ENCODE measurements around the gene ATAD1. TPM values are rescaled to one million over a fixed set of nuclear protein-coding genes. Genes with fewer than 3 reads are reported as not detected.

The ATAD1 gene
- total and polyA plus RNA-seq, 2 of the 8 experiments (the other 6 are each of a cell fraction or from before 2014, with no cell fraction given): 8.9 to 35.3 TPM

DNA sequence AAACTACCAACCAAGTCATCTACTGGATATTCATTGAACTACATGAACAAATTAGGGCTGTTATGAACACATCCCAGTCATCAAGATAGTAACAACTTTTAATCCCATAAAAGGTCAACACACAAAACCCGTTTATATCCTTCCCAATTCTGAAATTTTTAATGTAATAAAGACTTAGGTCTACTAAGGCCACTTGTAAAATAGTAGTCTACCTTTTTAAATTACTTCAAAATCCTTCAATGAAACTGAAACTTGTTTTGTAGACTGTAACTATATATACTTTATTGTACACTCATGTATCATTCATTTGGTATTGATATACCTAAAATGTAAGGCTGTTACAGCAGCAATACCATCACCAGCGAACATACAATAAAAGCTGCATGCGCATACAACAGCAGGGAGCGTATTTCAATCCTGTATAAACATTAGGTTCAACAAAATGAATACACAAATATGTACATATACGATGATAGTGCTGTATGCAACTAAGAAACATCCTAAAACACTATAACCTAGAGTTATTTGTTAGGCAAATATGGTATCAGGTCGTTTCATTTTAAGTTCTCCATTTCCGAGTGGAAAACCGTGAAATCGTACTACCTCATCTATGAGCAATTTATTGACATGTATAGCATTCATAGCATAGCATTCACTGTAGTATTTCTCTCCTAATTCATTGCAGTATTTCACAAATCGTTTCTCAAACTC, 973 bp downstream of the ATAD1 start (continued):
- TF ChIP-seq, protein P1, sequence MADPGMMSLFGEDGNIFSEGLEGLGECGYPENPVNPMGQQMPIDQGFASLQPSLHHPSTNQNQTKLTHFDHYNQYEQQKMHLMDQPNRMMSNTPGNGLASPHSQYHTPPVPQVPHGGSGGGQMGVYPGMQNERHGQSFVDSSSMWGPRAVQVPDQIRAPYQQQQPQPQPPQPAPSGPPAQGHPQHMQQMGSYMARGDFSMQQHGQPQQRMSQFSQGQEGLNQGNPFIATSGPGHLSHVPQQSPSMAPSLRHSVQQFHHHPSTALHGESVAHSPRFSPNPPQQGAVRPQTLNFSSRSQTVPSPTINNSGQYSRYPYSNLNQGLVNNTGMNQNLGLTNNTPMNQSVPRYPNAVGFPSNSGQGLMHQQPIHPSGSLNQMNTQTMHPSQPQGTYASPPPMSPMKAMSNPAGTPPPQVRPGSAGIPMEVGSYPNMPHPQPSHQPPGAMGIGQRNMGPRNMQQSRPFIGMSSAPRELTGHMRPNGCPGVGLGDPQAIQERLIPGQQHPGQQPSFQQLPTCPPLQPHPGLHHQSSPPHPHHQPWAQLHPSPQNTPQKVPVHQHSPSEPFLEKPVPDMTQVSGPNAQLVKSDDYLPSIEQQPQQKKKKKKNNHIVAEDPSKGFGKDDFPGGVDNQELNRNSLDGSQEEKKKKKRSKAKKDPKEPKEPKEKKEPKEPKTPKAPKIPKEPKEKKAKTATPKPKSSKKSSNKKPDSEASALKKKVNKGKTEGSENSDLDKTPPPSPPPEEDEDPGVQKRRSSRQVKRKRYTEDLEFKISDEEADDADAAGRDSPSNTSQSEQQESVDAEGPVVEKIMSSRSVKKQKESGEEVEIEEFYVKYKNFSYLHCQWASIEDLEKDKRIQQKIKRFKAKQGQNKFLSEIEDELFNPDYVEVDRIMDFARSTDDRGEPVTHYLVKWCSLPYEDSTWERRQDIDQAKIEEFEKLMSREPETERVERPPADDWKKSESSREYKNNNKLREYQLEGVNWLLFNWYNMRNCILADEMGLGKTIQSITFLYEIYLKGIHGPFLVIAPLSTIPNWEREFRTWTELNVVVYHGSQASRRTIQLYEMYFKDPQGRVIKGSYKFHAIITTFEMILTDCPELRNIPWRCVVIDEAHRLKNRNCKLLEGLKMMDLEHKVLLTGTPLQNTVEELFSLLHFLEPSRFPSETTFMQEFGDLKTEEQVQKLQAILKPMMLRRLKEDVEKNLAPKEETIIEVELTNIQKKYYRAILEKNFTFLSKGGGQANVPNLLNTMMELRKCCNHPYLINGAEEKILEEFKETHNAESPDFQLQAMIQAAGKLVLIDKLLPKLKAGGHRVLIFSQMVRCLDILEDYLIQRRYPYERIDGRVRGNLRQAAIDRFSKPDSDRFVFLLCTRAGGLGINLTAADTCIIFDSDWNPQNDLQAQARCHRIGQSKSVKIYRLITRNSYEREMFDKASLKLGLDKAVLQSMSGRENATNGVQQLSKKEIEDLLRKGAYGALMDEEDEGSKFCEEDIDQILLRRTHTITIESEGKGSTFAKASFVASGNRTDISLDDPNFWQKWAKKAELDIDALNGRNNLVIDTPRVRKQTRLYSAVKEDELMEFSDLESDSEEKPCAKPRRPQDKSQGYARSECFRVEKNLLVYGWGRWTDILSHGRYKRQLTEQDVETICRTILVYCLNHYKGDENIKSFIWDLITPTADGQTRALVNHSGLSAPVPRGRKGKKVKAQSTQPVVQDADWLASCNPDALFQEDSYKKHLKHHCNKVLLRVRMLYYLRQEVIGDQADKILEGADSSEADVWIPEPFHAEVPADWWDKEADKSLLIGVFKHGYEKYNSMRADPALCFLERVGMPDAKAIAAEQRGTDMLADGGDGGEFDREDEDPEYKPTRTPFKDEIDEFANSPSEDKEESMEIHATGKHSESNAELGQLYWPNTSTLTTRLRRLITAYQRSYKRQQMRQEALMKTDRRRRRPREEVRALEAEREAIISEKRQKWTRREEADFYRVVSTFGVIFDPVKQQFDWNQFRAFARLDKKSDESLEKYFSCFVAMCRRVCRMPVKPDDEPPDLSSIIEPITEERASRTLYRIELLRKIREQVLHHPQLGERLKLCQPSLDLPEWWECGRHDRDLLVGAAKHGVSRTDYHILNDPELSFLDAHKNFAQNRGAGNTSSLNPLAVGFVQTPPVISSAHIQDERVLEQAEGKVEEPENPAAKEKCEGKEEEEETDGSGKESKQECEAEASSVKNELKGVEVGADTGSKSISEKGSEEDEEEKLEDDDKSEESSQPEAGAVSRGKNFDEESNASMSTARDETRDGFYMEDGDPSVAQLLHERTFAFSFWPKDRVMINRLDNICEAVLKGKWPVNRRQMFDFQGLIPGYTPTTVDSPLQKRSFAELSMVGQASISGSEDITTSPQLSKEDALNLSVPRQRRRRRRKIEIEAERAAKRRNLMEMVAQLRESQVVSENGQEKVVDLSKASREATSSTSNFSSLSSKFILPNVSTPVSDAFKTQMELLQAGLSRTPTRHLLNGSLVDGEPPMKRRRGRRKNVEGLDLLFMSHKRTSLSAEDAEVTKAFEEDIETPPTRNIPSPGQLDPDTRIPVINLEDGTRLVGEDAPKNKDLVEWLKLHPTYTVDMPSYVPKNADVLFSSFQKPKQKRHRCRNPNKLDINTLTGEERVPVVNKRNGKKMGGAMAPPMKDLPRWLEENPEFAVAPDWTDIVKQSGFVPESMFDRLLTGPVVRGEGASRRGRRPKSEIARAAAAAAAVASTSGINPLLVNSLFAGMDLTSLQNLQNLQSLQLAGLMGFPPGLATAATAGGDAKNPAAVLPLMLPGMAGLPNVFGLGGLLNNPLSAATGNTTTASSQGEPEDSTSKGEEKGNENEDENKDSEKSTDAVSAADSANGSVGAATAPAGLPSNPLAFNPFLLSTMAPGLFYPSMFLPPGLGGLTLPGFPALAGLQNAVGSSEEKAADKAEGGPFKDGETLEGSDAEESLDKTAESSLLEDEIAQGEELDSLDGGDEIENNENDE (IDR thresholded peaks at IDR 0.05; ENCODE audit: insufficient replicate concordance, low read length): no peak
- TF ChIP-seq POLR2AphosphoS5 (IDR thresholded peaks at IDR 0.05; ENCODE audit: low read depth, low read length): no peak

All from H1 (cell line).